ENCODE results near the gene HPS6. TPM values are rescaled to one million over a fixed set of nuclear protein-coding genes. Genes with fewer than 3 reads are reported as not detected.

The HPS6 gene
- total RNA-seq = 10 to 100 TPM; 12.7 to 21.8 (median 19.4) TPM

GRCh38 chr10:102064868-102065560 is at the start of gene HPS6:
Gene HPS6, plus strand, starts transcription at chr10:102065349. Its CDS starts 126 bp downstream, at chr10:102065475.
- H3K4me1 ChIP-seq = peaks cover 31 to 39% of the 10 kb centered on the region in 2 donors
- in situ Hi-C loops (cut with MboI; ENCODE audit: low sequenced_read_pairs in 4 of 4) = no loop called here

DNA sequence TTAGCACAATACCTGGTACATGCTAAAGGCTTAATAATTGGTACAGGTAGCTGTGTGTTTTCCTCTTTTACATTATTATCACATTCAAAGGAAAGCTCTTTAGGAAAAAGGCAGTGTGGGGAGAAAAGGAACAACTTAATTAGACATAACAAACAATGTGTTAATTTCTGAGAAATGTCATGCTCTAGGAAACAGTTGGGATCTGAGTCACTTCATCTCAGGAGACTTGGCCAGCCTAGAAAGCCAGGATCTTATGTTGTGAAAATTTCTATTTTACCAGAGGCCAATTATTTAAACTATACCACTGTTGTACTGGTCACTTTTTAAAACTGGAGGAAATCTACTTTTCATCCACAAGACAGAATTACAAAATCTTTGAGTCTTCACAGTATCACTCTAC is 48.7 kb upstream of the HPS6 start:
- ATAC-seq = no peak
- in situ Hi-C loops (cut with MboI; ENCODE audit: low sequenced_read_pairs in 4 of 4) (loop anchor here in 1 of 4 donors (10.0 kb wide), 1 partner anchor 182 kb away; no protein-coding TSS in a partner anchor), intact Hi-C loops (cut with DNase I; ENCODE audit: low total_unique reads) (no loop called here)
- H3K27me3 ChIP-seq = no peaks in the 10 kb centered on the region
- H3K9me3 ChIP-seq = no peaks in the 10 kb centered on the region
- H3K36me3 ChIP-seq = peaks cover 0 to 70% of the 10 kb centered on the region in 2 donors
- H3K27ac ChIP-seq = no peak overlapping the region
- TF ChIP-seq, protein P1, sequence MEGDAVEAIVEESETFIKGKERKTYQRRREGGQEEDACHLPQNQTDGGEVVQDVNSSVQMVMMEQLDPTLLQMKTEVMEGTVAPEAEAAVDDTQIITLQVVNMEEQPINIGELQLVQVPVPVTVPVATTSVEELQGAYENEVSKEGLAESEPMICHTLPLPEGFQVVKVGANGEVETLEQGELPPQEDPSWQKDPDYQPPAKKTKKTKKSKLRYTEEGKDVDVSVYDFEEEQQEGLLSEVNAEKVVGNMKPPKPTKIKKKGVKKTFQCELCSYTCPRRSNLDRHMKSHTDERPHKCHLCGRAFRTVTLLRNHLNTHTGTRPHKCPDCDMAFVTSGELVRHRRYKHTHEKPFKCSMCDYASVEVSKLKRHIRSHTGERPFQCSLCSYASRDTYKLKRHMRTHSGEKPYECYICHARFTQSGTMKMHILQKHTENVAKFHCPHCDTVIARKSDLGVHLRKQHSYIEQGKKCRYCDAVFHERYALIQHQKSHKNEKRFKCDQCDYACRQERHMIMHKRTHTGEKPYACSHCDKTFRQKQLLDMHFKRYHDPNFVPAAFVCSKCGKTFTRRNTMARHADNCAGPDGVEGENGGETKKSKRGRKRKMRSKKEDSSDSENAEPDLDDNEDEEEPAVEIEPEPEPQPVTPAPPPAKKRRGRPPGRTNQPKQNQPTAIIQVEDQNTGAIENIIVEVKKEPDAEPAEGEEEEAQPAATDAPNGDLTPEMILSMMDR (IDR thresholded peaks at IDR 0.05 in 4 of 5, conservative IDR thresholded peaks at IDR 0.05 in 1 of 5) = no peak
- no peak for TF ChIP-seq POLR2A (IDR thresholded peaks at IDR 0.05)
- H3K4me3 ChIP-seq = no peak overlapping the region
- H3K4me1 ChIP-seq = peaks cover 12 to 13% of the 10 kb centered on the region in 2 donors
- no peak for DNase-seq

More at GRCh38 chr10:102064868-102065560, at the start of gene HPS6:
- no peaks in the 10 kb centered on the region for H3K36me3 ChIP-seq
- no peaks in the 10 kb centered on the region for H3K27me3 ChIP-seq
- ATAC-seq (peak; percentile 91 to 94), DNase-seq (peak; percentile 79 to 85)
- H3K9me3 ChIP-seq = no peaks in the 10 kb centered on the region
- intact Hi-C loops (cut with DNase I; ENCODE audit: low total_unique reads) = loop anchor here (1.0 to 5.0 kb wide), 4 partner anchors 9 to 247 kb away; partner anchors contain the start of genes ARMH3, OGA and PPRC1
- TF ChIP-seq, protein P1 (IDR thresholded peaks at IDR 0.05 in 4 of 5, conservative IDR thresholded peaks at IDR 0.05 in 1 of 5) = peak in 2 of 5 experiments; percentile 17 to 21
- TF ChIP-seq POLR2A (IDR thresholded peaks at IDR 0.05) = peak; percentile 62 to 77
- peak within 1 kb of the TSS; percentile 66 to 95 (median 85) for H3K4me3 ChIP-seq
- H3K27ac ChIP-seq = peak within 1 kb of the TSS; percentile 81 to 96 (median 96)

- H3K4me3 ChIP-seq = no peak overlapping the region
- H3K27ac ChIP-seq = no peak overlapping the region
- H3K36me3 ChIP-seq = peaks cover 0 to 69% of the 10 kb centered on the region in 2 donors
- no peak for ATAC-seq
- H3K4me1 ChIP-seq = peaks cover 12 to 13% of the 10 kb centered on the region in 2 donors
- no peaks in the 10 kb centered on the region for H3K27me3 ChIP-seq
- TF ChIP-seq POLR2A (IDR thresholded peaks at IDR 0.05) = no peak
- TF ChIP-seq, protein P1 (IDR thresholded peaks at IDR 0.05 in 4 of 5, conservative IDR thresholded peaks at IDR 0.05 in 1 of 5) = no peak
- DNase-seq = no peak
- intact Hi-C loops (cut with DNase I; ENCODE audit: low total_unique reads) (no loop called here), in situ Hi-C loops (cut with MboI; ENCODE audit: low sequenced_read_pairs in 4 of 4) (loop anchor here in 1 of 4 donors (10.0 kb wide), 1 partner anchor 182 kb away; no protein-coding TSS in a partner anchor)
- H3K9me3 ChIP-seq = no peaks in the 10 kb centered on the region
Observed at GRCh38 chr10:102017295-102017694, 47.9 kb upstream of the HPS6 start.

- ATAC-seq = no peak
- Histone ChIP-seq H3K4me3 (no peak overlapping the region), H3K27me3 (no peaks in the 10 kb centered on the region), H3K27ac (no peak overlapping the region), H3K36me3 (peaks cover 0 to 82% of the 10 kb centered on the region in 2 donors), H3K9me3 (no peaks in the 10 kb centered on the region), H3K4me1 (peaks cover 12 to 13% of the 10 kb centered on the region in 2 donors)
- no peak for TF ChIP-seq POLR2A (IDR thresholded peaks at IDR 0.05)
- TF ChIP-seq, protein P1 (IDR thresholded peaks at IDR 0.05 in 4 of 5, conservative IDR thresholded peaks at IDR 0.05 in 1 of 5) = no peak
- DNase-seq = no peak
- in situ Hi-C loops (cut with MboI; ENCODE audit: low sequenced_read_pairs in 4 of 4) = no loop called here
- intact Hi-C loops (cut with DNase I; ENCODE audit: low total_unique reads) = no loop called here
Observed at GRCh38 chr10:102020938-102021337, 44.2 kb upstream of the HPS6 start.
